ENCODE results near the gene NTN3.
"Not testable (repeated sequence)": the region's sequence is repeated elsewhere in the genome, so short reads cannot be mapped to it uniquely, and the experiment has no call there.

The NTN3 gene

DNA sequence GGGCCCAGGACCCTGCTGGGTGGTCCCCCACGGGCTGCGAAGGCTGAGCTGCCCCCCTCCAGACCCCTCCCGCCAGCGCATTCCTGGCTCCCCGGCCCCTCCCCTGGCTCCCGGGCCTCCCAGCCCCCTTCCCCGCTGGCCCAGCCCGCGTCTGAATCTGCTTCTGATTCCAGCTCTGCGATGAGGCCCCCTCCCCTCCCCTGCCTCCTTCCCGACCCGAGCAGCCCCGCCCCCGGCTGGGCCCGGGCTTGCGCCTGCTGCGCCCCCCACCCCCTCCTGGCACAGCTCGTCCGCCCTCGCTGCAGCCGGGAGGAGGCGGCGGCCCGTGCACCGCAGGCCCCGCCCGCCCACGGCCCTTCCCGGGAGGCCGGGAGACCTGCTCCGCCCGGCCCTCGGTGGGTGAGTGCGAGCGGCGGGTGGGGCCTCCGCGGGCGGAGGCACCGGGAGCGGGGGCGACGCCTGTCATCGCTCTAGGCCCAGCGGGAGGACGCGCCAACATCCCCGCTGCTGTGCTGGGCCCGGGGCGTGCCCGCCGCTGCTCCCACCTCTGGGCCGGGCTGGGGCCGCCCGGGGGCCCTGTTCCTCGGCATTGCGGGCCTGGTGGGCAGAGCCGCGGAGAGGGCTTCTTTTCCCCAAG lies at the start of gene NTN3:
Gene NTN3 (plus strand): TSS at position 282 of the 637 bp plus-strand sequence. CDS start 405 bp downstream, outside the sequence.
- peak; percentile 29 for DNase-seq

DNA sequence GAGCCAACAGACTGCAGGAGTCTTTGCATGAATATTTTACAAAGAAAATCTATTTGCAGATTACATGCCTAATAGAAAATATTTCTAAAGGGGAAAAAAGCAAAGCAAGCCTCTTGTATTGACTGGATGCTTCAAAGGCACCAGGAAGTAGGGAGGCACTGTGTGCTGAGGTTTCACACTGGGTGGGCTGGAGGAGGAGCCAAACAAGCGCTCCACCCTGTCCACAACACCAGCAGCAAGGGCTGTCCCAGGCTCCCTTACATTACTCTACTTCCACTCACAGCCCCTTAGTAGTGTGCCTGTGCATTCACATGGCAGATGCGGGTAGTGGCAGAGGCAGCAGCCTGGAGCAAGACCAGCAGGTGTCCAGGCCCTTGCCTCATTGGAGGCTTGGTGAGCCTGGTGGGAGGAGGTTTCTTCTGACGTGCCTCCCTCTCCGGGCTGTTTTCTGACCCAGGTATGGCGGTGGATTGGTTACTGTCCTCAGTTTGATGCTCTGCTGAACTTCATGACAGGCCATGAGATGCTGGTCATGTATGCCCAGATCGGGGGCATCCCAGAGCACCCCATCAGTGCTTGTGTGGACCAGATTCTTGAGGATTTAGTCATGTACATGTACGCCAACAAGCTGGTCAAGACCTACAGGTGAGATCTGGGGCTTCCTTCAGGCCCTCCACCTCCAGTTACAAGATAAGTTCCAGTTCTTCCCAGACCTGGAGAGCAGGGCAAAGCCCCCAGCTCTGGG lies 48.8 kb upstream of the NTN3 start:
- DNase-seq, result no peak

GRCh38 chr16:2424061-2425007 lies 46.8 kb upstream of the NTN3 start:
- DNase-seq, result no peak

DNA sequence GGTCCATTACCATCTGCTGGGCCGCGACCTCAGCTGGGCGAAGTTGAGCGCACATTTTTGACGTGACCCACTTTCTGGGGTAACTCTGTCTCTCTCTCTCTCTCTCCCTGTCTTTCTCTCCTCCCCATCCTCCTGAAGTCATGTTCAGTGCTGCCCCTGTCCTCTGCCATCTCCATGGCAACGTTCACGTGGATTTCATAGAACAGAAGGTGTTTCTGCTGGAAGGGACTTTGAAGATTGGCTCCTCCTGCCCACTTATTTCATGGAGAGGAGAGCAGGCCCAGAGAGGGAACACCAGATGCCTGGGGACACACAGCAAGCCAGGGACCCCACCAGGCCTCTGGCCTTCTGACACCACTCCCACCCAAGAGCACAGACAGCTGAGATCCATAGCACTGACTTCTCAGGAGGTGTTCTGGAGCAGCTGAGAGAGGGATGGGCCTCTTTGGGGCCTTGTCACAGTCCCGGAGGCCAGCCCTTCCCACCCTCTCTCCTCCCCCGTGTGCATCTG lies 46.0 kb upstream of the NTN3 start:
- no peak for DNase-seq

GRCh38 chr16:2425825-2426430 lies 45.2 kb upstream of the NTN3 start:
- DNase-seq, result no peak

DNA sequence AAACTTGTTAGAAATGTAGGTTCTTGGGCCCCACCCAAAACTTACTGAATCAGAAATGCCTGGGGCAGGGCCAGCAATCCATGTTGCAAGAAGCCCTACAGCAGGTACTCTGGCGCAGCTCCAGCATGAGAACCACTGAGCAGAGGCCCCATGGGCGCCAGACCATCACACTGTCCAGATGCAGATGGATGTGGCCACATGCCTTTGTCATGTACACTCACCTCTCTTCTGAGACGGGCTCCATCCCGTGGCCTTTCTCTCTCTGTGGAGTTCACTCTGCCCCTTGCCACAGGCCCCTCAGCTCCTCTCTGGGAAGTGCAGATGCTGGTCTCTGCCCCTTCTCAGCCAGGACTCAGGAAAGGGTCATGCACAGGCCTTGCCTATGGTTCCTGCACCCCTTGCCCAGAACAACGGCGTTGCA lies 44.1 kb upstream of the NTN3 start:
- peak; percentile 39 for DNase-seq

DNA sequence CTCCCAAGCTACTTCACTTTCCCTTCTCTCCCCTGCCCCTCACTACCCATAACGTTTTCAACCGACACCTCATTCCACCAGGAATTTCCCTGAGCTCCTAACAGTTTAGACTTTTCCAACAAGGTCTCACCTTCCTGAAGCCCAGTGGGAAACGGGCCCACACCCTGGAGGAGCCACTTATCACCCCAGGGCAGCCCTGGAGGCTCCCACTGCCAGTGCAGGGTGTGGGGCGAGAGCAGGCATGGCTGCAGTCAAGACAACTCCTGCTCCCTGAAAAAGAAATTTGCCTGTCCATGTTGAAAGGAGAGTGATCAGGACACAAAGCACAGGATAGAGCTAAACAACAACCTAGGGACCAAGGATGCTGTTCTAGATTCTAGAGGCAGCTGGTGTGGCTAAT lies 43.6 kb upstream of the NTN3 start:
- no peak for DNase-seq

DNA sequence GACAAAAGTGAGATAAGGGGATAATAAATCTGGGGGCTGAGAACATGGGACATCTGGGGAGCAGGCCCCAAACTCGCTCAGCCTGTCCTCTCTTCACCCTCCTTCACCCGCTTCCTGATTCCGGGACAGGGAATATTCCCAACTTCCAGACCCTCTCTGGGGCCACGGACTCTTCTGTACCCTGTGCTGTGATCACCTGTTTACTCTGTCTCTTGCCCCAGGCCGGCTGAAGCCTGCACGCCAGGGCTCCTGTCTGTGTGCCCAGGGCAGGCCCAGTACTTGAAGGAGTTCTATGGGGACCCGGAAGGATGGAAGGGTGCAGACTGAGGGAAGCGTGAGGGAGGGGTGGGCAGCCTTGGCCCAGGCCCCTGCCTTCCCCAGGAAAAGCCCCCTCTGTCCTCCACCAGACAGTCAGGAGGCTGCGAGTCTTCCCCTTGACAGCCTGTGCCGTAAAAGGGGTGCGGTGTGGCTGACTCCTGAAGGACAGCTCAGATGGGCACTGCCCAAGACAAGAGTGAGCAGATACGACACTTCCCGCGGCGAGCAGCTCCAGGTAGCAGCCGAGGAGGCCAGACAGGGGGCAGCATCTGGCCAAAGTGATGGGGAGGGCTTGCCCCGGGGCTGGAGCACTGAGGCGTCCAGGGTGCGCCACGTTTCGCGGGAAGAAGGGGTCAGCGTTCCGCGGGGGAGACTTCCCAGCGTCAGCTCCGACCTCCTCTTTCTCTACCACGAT lies 42.9 kb upstream of the NTN3 start:
- peak; percentile 74 for DNase-seq

GRCh38 chr16:2428784-2429033 lies 42.4 kb upstream of the NTN3 start:
- no peak for DNase-seq

GRCh38 chr16:2429034-2429770 lies 41.9 kb upstream of the NTN3 start, which contains the start of gene CCNF:
TSS of gene CCNF (plus strand) at chr16:2429447. CDS start at chr16:2429482, 35 bp downstream.
- DNase-seq, result peak; percentile 99

- DNase-seq, result peak; percentile 74
Observed at GRCh38 chr16:2429771-2430663, 41.1 kb upstream of the NTN3 start.

GRCh38 chr16:2432286-2432685 lies 38.8 kb upstream of the NTN3 start:
- DNase-seq, result no peak

- DNase-seq, result no peak
Observed at GRCh38 chr16:2432801-2433505, 38.1 kb upstream of the NTN3 start.

DNA sequence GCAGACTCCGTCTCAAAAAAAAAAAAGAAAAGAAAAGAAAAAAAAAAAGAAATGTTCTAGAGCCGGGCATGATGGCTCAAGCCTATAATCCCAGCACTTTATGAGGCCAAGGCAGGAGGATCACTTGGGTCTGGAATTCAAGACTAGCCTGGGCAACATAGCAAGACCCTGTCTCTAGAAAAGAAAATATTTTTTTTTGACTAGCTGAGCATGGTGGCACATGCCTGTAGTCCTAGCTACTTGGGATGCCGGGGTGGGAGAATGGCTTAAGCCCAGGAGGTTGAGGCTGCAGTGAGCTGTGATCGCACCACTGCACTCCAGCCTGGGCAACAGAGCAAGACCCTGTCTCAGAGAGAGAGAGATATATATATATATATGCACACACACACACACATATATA lies 35.9 kb upstream of the NTN3 start:
- not testable (repeated sequence) for DNase-seq

- no peak for DNase-seq
Observed at GRCh38 chr16:2436110-2436509, 35.0 kb upstream of the NTN3 start.

GRCh38 chr16:2437032-2437790 lies 33.9 kb upstream of the NTN3 start:
- DNase-seq, result no peak

- no peak for DNase-seq
Observed at GRCh38 chr16:2438121-2438520, 33.0 kb upstream of the NTN3 start.

DNA sequence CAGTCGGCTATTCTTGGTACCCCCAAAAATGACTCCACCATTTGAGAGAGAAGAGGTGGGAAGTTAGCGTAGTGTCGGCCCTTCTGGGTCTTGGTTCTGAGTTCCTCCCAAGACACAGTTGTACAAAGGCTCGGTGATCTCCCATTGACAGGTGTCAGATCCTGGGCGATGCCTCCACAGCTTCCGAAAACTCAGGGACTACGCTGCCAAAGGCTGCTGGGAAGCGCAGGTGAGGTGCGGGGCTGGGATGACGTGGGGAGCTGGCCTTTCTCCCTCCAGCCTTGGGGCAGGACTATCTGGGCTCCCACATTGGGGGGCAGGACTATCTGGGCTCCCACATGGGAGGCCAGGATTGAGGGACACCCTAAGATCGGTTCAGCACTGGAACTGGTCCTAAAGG lies 31.5 kb upstream of the NTN3 start:
- no peak for DNase-seq
